C4-2B (cell line): ENCODE results near the gene MTUS2.

Experiments used
- H3K27ac ChIP-seq: fragments of 450-650 bp; 2 replicates; pipeline ENCODE4 v1.5.1; 2017
- CTCF ChIP-seq: fragments of 450-650 bp; conservative IDR thresholded peaks from 2 replicates; pipeline ENCODE4 v1.5.1; 2017; ENCODE audit warnings: mild to moderate bottlenecking
- ZFX ChIP-seq: fragments of 450-650 bp; IDR thresholded peaks from 2 replicates; pipeline ENCODE4 v1.6.1; 2017

Gene MTUS2

GRCh38 chr13:29471551-29471950, 651.4 kb downstream of the MTUS2 start:
- TF ChIP-seq ZFX (no peak), CTCF (no peak)
- H3K27ac ChIP-seq, result no peak overlapping the region

GRCh38 chr13:29472332-29472961, 652.3 kb downstream of the MTUS2 start:
- TF ChIP-seq ZFX, result no peak
- peak; percentile 100 for TF ChIP-seq CTCF
- H3K27ac ChIP-seq, result no peak overlapping the region

GRCh38 chr13:29473166-29473565, 653.0 kb downstream of the MTUS2 start:
- no peak for TF ChIP-seq CTCF
- no peak overlapping the region for H3K27ac ChIP-seq

GRCh38 chr13:29474991-29475390, 654.9 kb downstream of the MTUS2 start:
- TF ChIP-seq ZFX, result no peak
- TF ChIP-seq CTCF, result no peak
- H3K27ac ChIP-seq, result no peak overlapping the region

GRCh38 chr13:29476046-29476445, 655.9 kb downstream of the MTUS2 start:
- no peak for TF ChIP-seq ZFX
- TF ChIP-seq CTCF, result no peak
- no peak overlapping the region for H3K27ac ChIP-seq

- TF ChIP-seq ZFX, result no peak
- TF ChIP-seq CTCF, result no peak
- no peak overlapping the region for H3K27ac ChIP-seq
Measured at GRCh38 chr13:29479716-29480492, 659.8 kb downstream of the MTUS2 start.

- no peak overlapping the region for H3K27ac ChIP-seq
- TF ChIP-seq CTCF (no peak), ZFX (no peak)
Measured at GRCh38 chr13:29480893-29481525, 660.9 kb downstream of the MTUS2 start.
